Neural crest cell (in vitro differentiated cells): ENCODE results near the gene GATB. TPM values are rescaled to one million over a fixed set of nuclear protein-coding genes. Genes with fewer than 3 reads are reported as not detected.

Source experiments
- DNase-seq: peaks from one replicate; pipeline ENCODE4 v3.0.0; 2021; ENCODE audit warnings: low read depth, mixed read lengths, low spot score
- H3K27ac Mint-ChIP-seq: one replicate; pipeline ENCODE4 v1.8.0; 2021; ENCODE audit warnings: mild to moderate bottlenecking, mixed read lengths; ENCODE audit not compliant: unreplicated experiment
- H3K27me3 Mint-ChIP-seq: 2 replicates; pipeline ENCODE4 v1.8.0; 2021; ENCODE audit warnings: low read depth, mild to moderate bottlenecking, mixed read lengths
- H3K36me3 Mint-ChIP-seq: 2 replicates; pipeline ENCODE4 v1.8.0; 2021; ENCODE audit warnings: low read depth, mild to moderate bottlenecking, mixed read lengths
- H3K4me1 Mint-ChIP-seq: 2 replicates; pipeline ENCODE4 v1.8.0; 2021; ENCODE audit warnings: mixed read lengths
- H3K4me3 Mint-ChIP-seq: one replicate; pipeline ENCODE4 v1.8.0; 2021; ENCODE audit warnings: mild to moderate bottlenecking, mixed read lengths
- H3K9me3 Mint-ChIP-seq: 2 replicates; pipeline ENCODE4 v1.8.0; 2021; ENCODE audit warnings: mixed read lengths
- CTCF ChIP-seq: fragments of 200-600 bp; sonication (generic); conservative IDR thresholded peaks from 2 replicates; pipeline ENCODE4 v1.5.0; 2021; ENCODE audit warnings: antibody characterized with exemption, mild to moderate bottlenecking
- total RNA-seq: library from RNA; stranded (reverse); gene quantifications from 2 replicates; pipeline ENCODE4 v1.2.1, GENCODE V29; 2021

GATB gene
- total RNA-seq, 1 donor from 2014 or later, result 24.9 TPM

- no peak overlapping the region for H3K4me3 Mint-ChIP-seq
- TF ChIP-seq CTCF, result no peak
- H3K9me3 Mint-ChIP-seq, result no peaks in the 10 kb centered on the region
- no peak for DNase-seq
- peaks cover 78% of the 10 kb centered on the region for H3K27me3 Mint-ChIP-seq
- peaks cover under 1% of the 10 kb centered on the region for H3K4me1 Mint-ChIP-seq
- H3K36me3 Mint-ChIP-seq, result no peaks in the 10 kb centered on the region
- H3K27ac Mint-ChIP-seq, result no peak overlapping the region
Measured at GRCh38 chr4:151766691-151767090, 5.9 kb upstream of the GATB start.

- H3K27me3 Mint-ChIP-seq, result peaks cover 29% of the 10 kb centered on the region
- H3K4me3 Mint-ChIP-seq, result peak overlapping the region; percentile 96
- no peak for DNase-seq
- H3K9me3 Mint-ChIP-seq, result no peaks in the 10 kb centered on the region
- TF ChIP-seq CTCF, result no peak
- H3K36me3 Mint-ChIP-seq, result peaks cover 3% of the 10 kb centered on the region
- peaks cover 17% of the 10 kb centered on the region for H3K4me1 Mint-ChIP-seq
- H3K27ac Mint-ChIP-seq, result no peak overlapping the region
Measured at GRCh38 chr4:151760002-151760401, 805 bp downstream of the GATB start.

GRCh38 chr4:151753056-151753455 is 7.8 kb downstream of the GATB start:
- H3K9me3 Mint-ChIP-seq, result no peaks in the 10 kb centered on the region
- no peak for DNase-seq
- H3K36me3 Mint-ChIP-seq, result peaks cover 6% of the 10 kb centered on the region
- H3K27me3 Mint-ChIP-seq, result no peaks in the 10 kb centered on the region
- H3K4me3 Mint-ChIP-seq, result no peak overlapping the region
- no peak for TF ChIP-seq CTCF
- no peaks in the 10 kb centered on the region for H3K4me1 Mint-ChIP-seq
- no peak overlapping the region for H3K27ac Mint-ChIP-seq

- H3K36me3 Mint-ChIP-seq, result peaks cover 11% of the 10 kb centered on the region
Measured at GRCh38 chr4:151750156-151750555, 10.7 kb downstream of the GATB start.

GRCh38 chr4:151745481-151746231 is 15.2 kb downstream of the GATB start:
- Mint-ChIP-seq H3K27ac (no peak overlapping the region), H3K36me3 (peaks cover 7% of the 10 kb centered on the region), H3K9me3 (peaks cover 4% of the 10 kb centered on the region), H3K4me1 (peaks cover 6% of the 10 kb centered on the region), H3K27me3 (no peaks in the 10 kb centered on the region), H3K4me3 (no peak overlapping the region)
- no peak for TF ChIP-seq CTCF
- no peak for DNase-seq

More at GRCh38 chr4:151750156-151750555, 10.7 kb downstream of the GATB start:
- TF ChIP-seq CTCF, result no peak
- H3K27ac Mint-ChIP-seq, result no peak overlapping the region
- H3K27me3 Mint-ChIP-seq, result no peaks in the 10 kb centered on the region
- DNase-seq, result no peak
- no peak overlapping the region for H3K4me3 Mint-ChIP-seq
- H3K9me3 Mint-ChIP-seq, result peaks cover 4% of the 10 kb centered on the region
- H3K4me1 Mint-ChIP-seq, result no peaks in the 10 kb centered on the region
